Neural cell (in vitro differentiated cells): ENCODE data around the gene SDCBP2. TPM values are rescaled to one million over a fixed set of nuclear protein-coding genes. Genes with fewer than 3 reads are reported as not detected.

Source experiments
- H2AFZ ChIP-seq: fragments of 200-600, 300-800 bp; sonication (generic), shearing (Covaris generic); 2 replicates; pipeline ENCODE4 v1.6.0; 2014; ENCODE audit warnings: low read depth, mild to moderate bottlenecking, antibody characterized with exemption, low read length, moderate library complexity
- H3F3A ChIP-seq: fragments of 200-600 bp; shearing (Covaris generic); 2 replicates; pipeline ENCODE4 v1.6.1; 2016; ENCODE audit warnings: mild to moderate bottlenecking, moderate library complexity, mixed read lengths, antibody characterized with exemption, low read length; ENCODE audit not compliant: insufficient read depth, poor library complexity, severe bottlenecking
- H3K27ac ChIP-seq: fragments of 200-600, 300-800 bp; sonication (generic), shearing (Covaris generic); 2 replicates; pipeline ENCODE4 v1.5.1; 2014; ENCODE audit warnings: mild to moderate bottlenecking, low read length, moderate library complexity
- H3K27me3 ChIP-seq: fragments of 300-800, 200-600 bp; sonication (generic), shearing (Covaris generic); 2 replicates; pipeline ENCODE4 v1.6.0; 2014; ENCODE audit warnings: mild to moderate bottlenecking, low read depth, low read length, moderate library complexity; ENCODE audit not compliant: insufficient read depth
- H3K36me3 ChIP-seq: fragments of 300-800, 200-600 bp; sonication (generic), shearing (Covaris generic); 2 replicates; pipeline ENCODE4 v1.5.1; 2014; ENCODE audit warnings: mild to moderate bottlenecking, antibody characterized with exemption, low read length, moderate library complexity; ENCODE audit not compliant: insufficient read depth
- H3K4me2 ChIP-seq: fragments of 300-800, 200-600 bp; sonication (generic), shearing (Covaris generic); 2 replicates; pipeline ENCODE4 v1.6.0; 2014; ENCODE audit warnings: mild to moderate bottlenecking, low read length
- H3K4me3 ChIP-seq: fragments of 300-800, 200-600 bp; sonication (generic), shearing (Covaris generic); 2 replicates; pipeline ENCODE4 v1.5.1; 2014; ENCODE audit warnings: mild to moderate bottlenecking, low read length, moderate library complexity
- H3K79me2 ChIP-seq: fragments of 200-600 bp; shearing (Covaris generic); replicated peaks from 2 replicates; pipeline ENCODE4 v1.6.0; 2014; ENCODE audit warnings: mild to moderate bottlenecking, low read length, moderate library complexity; ENCODE audit not compliant: insufficient read depth
- H3K9ac ChIP-seq: fragments of 300-800, 200-600 bp; sonication (generic), shearing (Covaris generic); 2 replicates; pipeline ENCODE4 v1.6.1; 2016; ENCODE audit warnings: mild to moderate bottlenecking, low read length, mixed read lengths
- H3K9me2 ChIP-seq: fragments of 200-600 bp; shearing (Covaris generic); 2 replicates; pipeline ENCODE4 v1.6.1; 2016; ENCODE audit warnings: mild to moderate bottlenecking, low read length, mixed read lengths; ENCODE audit not compliant: insufficient read depth
- H3K9me3 ChIP-seq: fragments of 200-600, 300-800 bp; sonication (generic), shearing (Covaris generic); 2 replicates; pipeline ENCODE4 v1.6.1; 2016; ENCODE audit warnings: mild to moderate bottlenecking, mixed run types, low read length, moderate library complexity, mixed read lengths
- H4K20me1 ChIP-seq: fragments of 200-600 bp; shearing (Covaris generic); 2 replicates; pipeline ENCODE4 v1.6.1; 2016; ENCODE audit warnings: mild to moderate bottlenecking, mixed run types; ENCODE audit not compliant: insufficient read depth
- EP300 ChIP-seq: fragments of 450-650 bp; conservative IDR thresholded peaks from 2 replicates; pipeline ENCODE4 v1.6.1; 2014; ENCODE audit warnings: antibody characterized with exemption, mild to moderate bottlenecking, moderate library complexity; ENCODE audit not compliant: poor library complexity, severe bottlenecking
- EZH2 ChIP-seq: fragments of 200-600, 300-800 bp; shearing (Covaris generic), sonication (generic); IDR thresholded peaks from 2 replicates; pipeline ENCODE4 v1.6.1; 2014; ENCODE audit warnings: antibody characterized with exemption, low read length, borderline replicate concordance, mild to moderate bottlenecking; ENCODE audit not compliant: insufficient read depth, poor library complexity, severe bottlenecking
- MXI1 ChIP-seq: fragments of 450-650 bp; conservative IDR thresholded peaks from 2 replicates; pipeline ENCODE4 v1.6.1; 2014; ENCODE audit warnings: antibody characterized with exemption, mild to moderate bottlenecking; ENCODE audit not compliant: poor library complexity, severe bottlenecking
- POLR2AphosphoS5 ChIP-seq: IDR thresholded peaks from 2 replicates; pipeline ENCODE4 v1.6.1; 2012
- RAD21 ChIP-seq: fragments of 450-650 bp; conservative IDR thresholded peaks from 2 replicates; pipeline ENCODE4 v1.6.1; 2014; ENCODE audit warnings: antibody characterized with exemption, mild to moderate bottlenecking, moderate library complexity
- SMC3 ChIP-seq: fragments of 450-650 bp; conservative IDR thresholded peaks from 2 replicates; pipeline ENCODE4 v1.6.1; 2014; ENCODE audit warnings: antibody characterized with exemption, mild to moderate bottlenecking, moderate library complexity; ENCODE audit not compliant: poor library complexity
- TAF1 ChIP-seq: IDR thresholded peaks from 2 replicates; pipeline ENCODE4 v1.6.1; 2012; ENCODE audit warnings: low read depth
- polyA plus RNA-seq: library from polyadenylated mRNA; depleted of rRNA; stranded (reverse); fragments of >200 nt; gene quantifications from 2 replicates; pipeline ENCODE4 v1.2.3, GENCODE V29; 2014
- TF ChIP-seq, protein P1 (sequence below): fragments of 450-650 bp; IDR thresholded peaks from 2 replicates; pipeline ENCODE4 v1.5.1; 2014; ENCODE audit warnings: antibody characterized with exemption, mild to moderate bottlenecking, moderate library complexity; ENCODE audit not compliant: poor library complexity, severe bottlenecking
- TF ChIP-seq, protein P2 (sequence below): IDR thresholded peaks from 2 replicates; pipeline ENCODE4 v1.6.1; 2012; ENCODE audit warnings: borderline replicate concordance

The SDCBP2 gene
- polyA plus RNA-seq, 1 donor from 2014 or later, result 5.2 TPM

DNA sequence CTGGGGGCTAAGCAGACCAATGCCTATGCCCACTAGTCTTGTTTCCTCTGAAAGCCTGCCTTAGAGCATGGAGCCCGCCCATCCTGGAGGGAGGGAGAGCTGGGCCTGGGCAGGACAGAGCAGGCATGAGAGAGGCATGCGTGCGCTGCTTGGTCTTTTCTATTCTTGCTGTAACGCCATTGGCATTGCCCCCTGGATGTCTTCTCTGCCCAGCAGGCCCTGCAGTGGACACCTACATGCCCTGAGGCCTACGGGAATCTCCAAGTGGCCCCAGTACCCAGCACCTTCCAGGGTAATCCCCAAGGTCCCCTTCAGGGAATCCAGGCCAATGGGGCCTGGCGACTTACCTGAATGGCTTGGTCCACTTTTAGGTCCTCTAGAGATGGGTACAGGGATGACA, 8.9 kb downstream of the SDCBP2 start:
- H2AFZ ChIP-seq, result no peak overlapping the region
- H3K4me2 ChIP-seq, result no peak overlapping the region
- H3K4me3 ChIP-seq, result no peak overlapping the region
- H3K9ac ChIP-seq, result no peak overlapping the region
- H3K36me3 ChIP-seq, result no peaks in the 10 kb centered on the region
- H3K9me2 ChIP-seq, result no peaks in the 10 kb centered on the region
- no peak overlapping the region for H3K27ac ChIP-seq
- no peaks in the 10 kb centered on the region for H3K27me3 ChIP-seq
- H3F3A ChIP-seq, result no peaks in the 10 kb centered on the region
- no peaks in the 10 kb centered on the region for H3K9me3 ChIP-seq
- H4K20me1 ChIP-seq, result no peaks in the 10 kb centered on the region
- H3K79me2 ChIP-seq, result no peaks in the 10 kb centered on the region
- TF ChIP-seq SMC3 (no peak), TAF1 (no peak), EP300 (no peak), POLR2AphosphoS5 (no peak), RAD21 (no peak)
- TF ChIP-seq, protein P1, sequence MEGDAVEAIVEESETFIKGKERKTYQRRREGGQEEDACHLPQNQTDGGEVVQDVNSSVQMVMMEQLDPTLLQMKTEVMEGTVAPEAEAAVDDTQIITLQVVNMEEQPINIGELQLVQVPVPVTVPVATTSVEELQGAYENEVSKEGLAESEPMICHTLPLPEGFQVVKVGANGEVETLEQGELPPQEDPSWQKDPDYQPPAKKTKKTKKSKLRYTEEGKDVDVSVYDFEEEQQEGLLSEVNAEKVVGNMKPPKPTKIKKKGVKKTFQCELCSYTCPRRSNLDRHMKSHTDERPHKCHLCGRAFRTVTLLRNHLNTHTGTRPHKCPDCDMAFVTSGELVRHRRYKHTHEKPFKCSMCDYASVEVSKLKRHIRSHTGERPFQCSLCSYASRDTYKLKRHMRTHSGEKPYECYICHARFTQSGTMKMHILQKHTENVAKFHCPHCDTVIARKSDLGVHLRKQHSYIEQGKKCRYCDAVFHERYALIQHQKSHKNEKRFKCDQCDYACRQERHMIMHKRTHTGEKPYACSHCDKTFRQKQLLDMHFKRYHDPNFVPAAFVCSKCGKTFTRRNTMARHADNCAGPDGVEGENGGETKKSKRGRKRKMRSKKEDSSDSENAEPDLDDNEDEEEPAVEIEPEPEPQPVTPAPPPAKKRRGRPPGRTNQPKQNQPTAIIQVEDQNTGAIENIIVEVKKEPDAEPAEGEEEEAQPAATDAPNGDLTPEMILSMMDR, result no peak
- TF ChIP-seq, protein P2, sequence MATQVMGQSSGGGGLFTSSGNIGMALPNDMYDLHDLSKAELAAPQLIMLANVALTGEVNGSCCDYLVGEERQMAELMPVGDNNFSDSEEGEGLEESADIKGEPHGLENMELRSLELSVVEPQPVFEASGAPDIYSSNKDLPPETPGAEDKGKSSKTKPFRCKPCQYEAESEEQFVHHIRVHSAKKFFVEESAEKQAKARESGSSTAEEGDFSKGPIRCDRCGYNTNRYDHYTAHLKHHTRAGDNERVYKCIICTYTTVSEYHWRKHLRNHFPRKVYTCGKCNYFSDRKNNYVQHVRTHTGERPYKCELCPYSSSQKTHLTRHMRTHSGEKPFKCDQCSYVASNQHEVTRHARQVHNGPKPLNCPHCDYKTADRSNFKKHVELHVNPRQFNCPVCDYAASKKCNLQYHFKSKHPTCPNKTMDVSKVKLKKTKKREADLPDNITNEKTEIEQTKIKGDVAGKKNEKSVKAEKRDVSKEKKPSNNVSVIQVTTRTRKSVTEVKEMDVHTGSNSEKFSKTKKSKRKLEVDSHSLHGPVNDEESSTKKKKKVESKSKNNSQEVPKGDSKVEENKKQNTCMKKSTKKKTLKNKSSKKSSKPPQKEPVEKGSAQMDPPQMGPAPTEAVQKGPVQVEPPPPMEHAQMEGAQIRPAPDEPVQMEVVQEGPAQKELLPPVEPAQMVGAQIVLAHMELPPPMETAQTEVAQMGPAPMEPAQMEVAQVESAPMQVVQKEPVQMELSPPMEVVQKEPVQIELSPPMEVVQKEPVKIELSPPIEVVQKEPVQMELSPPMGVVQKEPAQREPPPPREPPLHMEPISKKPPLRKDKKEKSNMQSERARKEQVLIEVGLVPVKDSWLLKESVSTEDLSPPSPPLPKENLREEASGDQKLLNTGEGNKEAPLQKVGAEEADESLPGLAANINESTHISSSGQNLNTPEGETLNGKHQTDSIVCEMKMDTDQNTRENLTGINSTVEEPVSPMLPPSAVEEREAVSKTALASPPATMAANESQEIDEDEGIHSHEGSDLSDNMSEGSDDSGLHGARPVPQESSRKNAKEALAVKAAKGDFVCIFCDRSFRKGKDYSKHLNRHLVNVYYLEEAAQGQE, result no peak

DNA sequence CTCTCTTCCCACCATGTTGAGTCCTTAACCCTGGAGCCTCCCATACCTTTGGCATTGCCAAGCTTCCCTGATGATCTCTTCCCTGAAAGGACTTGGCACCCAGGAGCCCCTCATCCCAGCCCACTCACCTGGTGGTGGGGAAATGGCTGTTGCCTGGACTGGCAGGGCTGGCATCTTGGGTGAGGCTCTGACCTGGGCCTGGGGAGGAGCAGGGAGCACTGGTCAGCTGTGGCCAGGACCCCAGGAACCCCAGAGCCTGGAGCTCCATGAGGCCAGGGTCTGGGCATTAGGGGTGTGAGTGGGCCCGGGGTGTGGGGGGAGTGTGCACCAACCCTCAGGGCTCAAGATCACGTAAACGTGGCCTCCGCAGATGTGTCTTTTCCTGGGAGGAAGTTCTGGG, 9.5 kb downstream of the SDCBP2 start:
- H3K27ac ChIP-seq, result no peak overlapping the region
- no peak overlapping the region for H3K9ac ChIP-seq
- no peaks in the 10 kb centered on the region for H3K9me2 ChIP-seq
- no peak overlapping the region for H2AFZ ChIP-seq
- no peaks in the 10 kb centered on the region for H3K36me3 ChIP-seq
- no peaks in the 10 kb centered on the region for H3K79me2 ChIP-seq
- H3K9me3 ChIP-seq, result no peaks in the 10 kb centered on the region
- TF ChIP-seq EP300 (no peak), SMC3 (no peak), POLR2AphosphoS5 (no peak), MXI1 (no peak), TAF1 (no peak), RAD21 (no peak), EZH2 (no peak)
- TF ChIP-seq, protein P2, result no peak
- TF ChIP-seq, protein P1, result no peak
- H3K4me3 ChIP-seq, result no peak overlapping the region
- H3K27me3 ChIP-seq, result no peaks in the 10 kb centered on the region
- H3F3A ChIP-seq, result no peaks in the 10 kb centered on the region
- H3K4me2 ChIP-seq, result no peak overlapping the region
- no peaks in the 10 kb centered on the region for H4K20me1 ChIP-seq
